HL-60 (cell line): ENCODE data around the gene FTO.

Source experiments
- DNase-seq, 2 experiments: peaks; one replicate each; pipeline ENCODE4 v3.0.0-alpha.2; 2010 to 2020; ENCODE audit warnings: low read depth in 1 of 2, low spot score in 1 of 2
- H3K27ac ChIP-seq: fragments of 250-450 bp; sonication (Bioruptor Pico); replicated peaks from 2 replicates; pipeline ENCODE4 v1.5.1; 2020; ENCODE audit warnings: mild to moderate bottlenecking, moderate library complexity
- H3K27me3 ChIP-seq: fragments of 250-450 bp; sonication (Bioruptor Pico); 2 replicates; pipeline ENCODE4 v1.5.1; 2021; ENCODE audit warnings: mild to moderate bottlenecking, moderate library complexity; ENCODE audit not compliant: insufficient read depth, poor library complexity, severe bottlenecking
- H3K4me3 ChIP-seq: replicated peaks from 2 replicates; pipeline ENCODE4 v1.5.1; 2011; ENCODE audit warnings: mild to moderate bottlenecking, control low read depth, low read length; ENCODE audit not compliant: insufficient read depth
- CTCF ChIP-seq: IDR thresholded peaks from one replicate; pipeline ENCODE4 v1.5.1; 2011; ENCODE audit warnings: low read length, control low read depth, inconsistent platforms; ENCODE audit not compliant: insufficient read depth
- GABPA ChIP-seq: IDR thresholded peaks from 2 replicates; pipeline ENCODE4 v1.6.1; 2012; ENCODE audit warnings: low read depth
- POLR2AphosphoS5 ChIP-seq: IDR thresholded peaks from 2 replicates; pipeline ENCODE4 v1.6.1; 2012; ENCODE audit warnings: low read depth
- REST ChIP-seq: IDR thresholded peaks from 2 replicates; pipeline ENCODE4 v1.6.1; 2012; ENCODE audit warnings: low read depth; ENCODE audit not compliant: insufficient replicate concordance
- SPI1 ChIP-seq: IDR thresholded peaks from 2 replicates; pipeline ENCODE4 v1.6.1; 2012; ENCODE audit warnings: low read depth, mild to moderate bottlenecking, borderline replicate concordance

The FTO gene

GRCh38 chr16:54007504-54007903, 303.5 kb downstream of the FTO start:
- no peak overlapping the region for H3K27ac ChIP-seq
- no peaks in the 10 kb centered on the region for H3K27me3 ChIP-seq

GRCh38 chr16:54009464-54010176, 305.7 kb downstream of the FTO start:
- no peak overlapping the region for H3K4me3 ChIP-seq
- no peak overlapping the region for H3K27ac ChIP-seq
- H3K27me3 ChIP-seq: no peaks in the 10 kb centered on the region
- no peak for DNase-seq
- TF ChIP-seq CTCF (no peak), SPI1 (no peak), POLR2AphosphoS5 (no peak), REST (no peak), GABPA (no peak)

More at GRCh38 chr16:54007504-54007903, 303.5 kb downstream of the FTO start:
- no peak overlapping the region for H3K4me3 ChIP-seq
- no peak for DNase-seq
- no peak for TF ChIP-seq REST
- no peak for TF ChIP-seq POLR2AphosphoS5
- no peak for TF ChIP-seq CTCF
- TF ChIP-seq SPI1: no peak
- TF ChIP-seq GABPA: no peak

- TF ChIP-seq REST: no peak
- TF ChIP-seq SPI1: no peak
- no peak for TF ChIP-seq GABPA
- TF ChIP-seq POLR2AphosphoS5: no peak
- no peak for TF ChIP-seq CTCF
- Histone ChIP-seq H3K27ac (no peak overlapping the region), H3K27me3 (no peaks in the 10 kb centered on the region), H3K4me3 (no peak overlapping the region)
- DNase-seq: no peak
Observed at GRCh38 chr16:54015147-54015546, 311.2 kb downstream of the FTO start.
